ENCODE results near the gene LYPD8.

DNA sequence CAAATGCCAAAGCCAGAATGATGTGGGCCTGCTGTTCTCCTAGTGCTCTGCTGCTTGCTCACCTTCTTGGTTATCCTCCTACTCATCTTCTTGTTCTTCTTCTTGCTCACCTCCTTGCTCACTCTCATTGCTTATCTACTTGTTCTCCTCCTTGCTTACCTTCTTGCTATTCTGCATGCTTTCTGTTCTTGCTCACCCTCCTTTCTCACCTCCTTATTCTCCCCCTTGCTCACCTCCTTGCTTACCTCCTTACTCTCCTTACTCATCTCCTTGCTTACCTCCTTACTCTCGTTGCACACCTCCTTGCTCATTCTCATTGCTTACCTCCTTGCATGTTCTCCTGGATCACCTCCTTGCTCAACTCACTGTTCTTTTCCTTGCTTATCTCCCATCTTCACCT lies 52.8 kb downstream of the LYPD8 start, which contains the start of gene OR14I1:
- no peak for TF ChIP-seq EP300 (IDR thresholded peaks at IDR 0.05)
- no peak for TF ChIP-seq POLR2AphosphoS5 (IDR thresholded peaks at IDR 0.05)
- no peak for TF ChIP-seq POLR2A (IDR thresholded peaks at IDR 0.05)
- TF ChIP-seq, protein P1, sequence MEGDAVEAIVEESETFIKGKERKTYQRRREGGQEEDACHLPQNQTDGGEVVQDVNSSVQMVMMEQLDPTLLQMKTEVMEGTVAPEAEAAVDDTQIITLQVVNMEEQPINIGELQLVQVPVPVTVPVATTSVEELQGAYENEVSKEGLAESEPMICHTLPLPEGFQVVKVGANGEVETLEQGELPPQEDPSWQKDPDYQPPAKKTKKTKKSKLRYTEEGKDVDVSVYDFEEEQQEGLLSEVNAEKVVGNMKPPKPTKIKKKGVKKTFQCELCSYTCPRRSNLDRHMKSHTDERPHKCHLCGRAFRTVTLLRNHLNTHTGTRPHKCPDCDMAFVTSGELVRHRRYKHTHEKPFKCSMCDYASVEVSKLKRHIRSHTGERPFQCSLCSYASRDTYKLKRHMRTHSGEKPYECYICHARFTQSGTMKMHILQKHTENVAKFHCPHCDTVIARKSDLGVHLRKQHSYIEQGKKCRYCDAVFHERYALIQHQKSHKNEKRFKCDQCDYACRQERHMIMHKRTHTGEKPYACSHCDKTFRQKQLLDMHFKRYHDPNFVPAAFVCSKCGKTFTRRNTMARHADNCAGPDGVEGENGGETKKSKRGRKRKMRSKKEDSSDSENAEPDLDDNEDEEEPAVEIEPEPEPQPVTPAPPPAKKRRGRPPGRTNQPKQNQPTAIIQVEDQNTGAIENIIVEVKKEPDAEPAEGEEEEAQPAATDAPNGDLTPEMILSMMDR (IDR thresholded peaks at IDR 0.05), result no peak
